HFF-Myc (cell line): ENCODE results near the gene TENM4.

ENCODE experiments used
- DNase-seq: peaks from one replicate; pipeline ENCODE4 v3.0.0-alpha.2; 2011; ENCODE audit warnings: low read depth; ENCODE audit errors: extremely low read depth
- H3K4me3 ChIP-seq: replicated peaks from 2 replicates; pipeline ENCODE4 v1.5.1; 2011; ENCODE audit warnings: low read depth, mild to moderate bottlenecking, control low read depth, low read length
- TF ChIP-seq, protein P1 (sequence below): IDR thresholded peaks from 2 replicates; pipeline ENCODE4 v1.5.1; 2012; ENCODE audit warnings: mild to moderate bottlenecking, low read depth, low read length, control low read depth; ENCODE audit errors: missing control alignments

The TENM4 gene

DNA sequence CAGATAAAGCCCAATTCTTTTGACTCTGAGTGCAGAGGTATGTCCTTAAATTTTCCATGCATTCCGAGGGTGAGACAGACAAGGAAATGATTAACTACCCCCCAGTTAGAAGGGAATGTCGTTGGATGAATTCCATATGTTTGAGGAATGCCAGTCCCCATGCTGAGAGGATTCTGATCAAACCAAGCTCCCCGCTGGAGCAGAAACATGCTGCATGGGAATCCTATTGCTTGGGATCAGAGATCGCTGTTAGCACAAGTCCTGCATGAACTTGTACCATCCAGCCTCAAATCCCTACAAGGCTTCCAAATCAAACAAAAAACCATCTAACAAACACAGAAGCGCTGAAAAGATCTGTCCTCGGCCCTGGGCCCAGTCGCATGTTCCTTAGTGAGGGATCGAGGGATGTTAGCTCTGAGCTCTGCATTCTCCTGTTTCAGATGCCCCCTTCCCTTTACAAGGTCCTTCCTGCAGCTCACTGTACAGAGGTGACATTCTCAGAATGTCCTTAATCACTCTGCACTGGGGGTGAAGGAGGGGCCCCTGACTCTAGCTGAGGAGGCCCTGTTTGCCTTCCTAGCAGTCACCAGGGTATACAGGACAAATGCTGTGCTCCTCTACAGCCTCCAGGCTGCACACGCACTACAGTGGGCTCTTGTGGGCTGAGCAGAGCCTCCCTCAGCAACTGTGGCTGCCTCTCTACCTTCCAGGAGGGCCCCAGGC lies 353.4 kb downstream of the TENM4 start:
- DNase-seq, result peak; percentile 91
- no peak overlapping the region for H3K4me3 ChIP-seq
- TF ChIP-seq, protein P1, sequence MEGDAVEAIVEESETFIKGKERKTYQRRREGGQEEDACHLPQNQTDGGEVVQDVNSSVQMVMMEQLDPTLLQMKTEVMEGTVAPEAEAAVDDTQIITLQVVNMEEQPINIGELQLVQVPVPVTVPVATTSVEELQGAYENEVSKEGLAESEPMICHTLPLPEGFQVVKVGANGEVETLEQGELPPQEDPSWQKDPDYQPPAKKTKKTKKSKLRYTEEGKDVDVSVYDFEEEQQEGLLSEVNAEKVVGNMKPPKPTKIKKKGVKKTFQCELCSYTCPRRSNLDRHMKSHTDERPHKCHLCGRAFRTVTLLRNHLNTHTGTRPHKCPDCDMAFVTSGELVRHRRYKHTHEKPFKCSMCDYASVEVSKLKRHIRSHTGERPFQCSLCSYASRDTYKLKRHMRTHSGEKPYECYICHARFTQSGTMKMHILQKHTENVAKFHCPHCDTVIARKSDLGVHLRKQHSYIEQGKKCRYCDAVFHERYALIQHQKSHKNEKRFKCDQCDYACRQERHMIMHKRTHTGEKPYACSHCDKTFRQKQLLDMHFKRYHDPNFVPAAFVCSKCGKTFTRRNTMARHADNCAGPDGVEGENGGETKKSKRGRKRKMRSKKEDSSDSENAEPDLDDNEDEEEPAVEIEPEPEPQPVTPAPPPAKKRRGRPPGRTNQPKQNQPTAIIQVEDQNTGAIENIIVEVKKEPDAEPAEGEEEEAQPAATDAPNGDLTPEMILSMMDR, result no peak

DNA sequence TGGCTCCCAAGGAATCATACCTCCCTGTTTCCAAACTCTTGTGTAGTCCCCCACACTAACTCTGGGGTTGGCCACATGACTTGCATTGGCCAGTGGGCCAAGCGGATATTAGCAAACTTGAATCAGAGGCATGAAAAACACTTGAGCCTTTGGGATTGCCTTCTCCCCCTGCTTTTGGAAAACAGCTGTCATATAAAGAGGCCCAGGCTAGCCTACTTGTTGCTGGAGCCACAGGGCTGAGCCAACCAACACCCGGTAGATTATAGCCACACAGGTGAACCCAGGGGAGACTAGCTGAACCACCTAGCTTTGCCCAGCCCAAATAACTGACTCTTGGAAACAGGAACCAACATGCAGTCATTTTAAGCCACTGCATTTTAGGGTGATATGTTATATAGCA lies 354.8 kb downstream of the TENM4 start:
- TF ChIP-seq, protein P1, result no peak
- H3K4me3 ChIP-seq, result no peak overlapping the region
- no peak for DNase-seq

DNA sequence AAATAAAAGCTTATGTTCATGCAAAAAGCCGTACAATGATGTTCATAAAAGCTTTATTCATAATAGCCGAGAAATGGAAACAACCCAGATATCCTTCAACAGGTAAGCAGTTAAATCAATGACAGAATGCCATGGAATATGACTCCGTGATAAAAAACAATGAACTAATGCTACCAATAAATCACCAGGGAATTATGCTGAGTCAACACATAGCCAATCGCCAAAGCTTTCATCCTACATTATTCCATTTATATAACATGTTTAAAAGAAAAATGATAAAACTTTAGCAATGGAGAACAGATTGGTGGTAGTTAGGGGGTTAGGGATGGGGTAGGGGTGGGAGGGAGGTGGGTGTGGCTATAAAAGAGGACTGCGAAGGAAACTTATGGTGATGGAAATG lies 356.4 kb downstream of the TENM4 start:
- TF ChIP-seq, protein P1, result no peak
- no peak overlapping the region for H3K4me3 ChIP-seq
- no peak for DNase-seq

DNA sequence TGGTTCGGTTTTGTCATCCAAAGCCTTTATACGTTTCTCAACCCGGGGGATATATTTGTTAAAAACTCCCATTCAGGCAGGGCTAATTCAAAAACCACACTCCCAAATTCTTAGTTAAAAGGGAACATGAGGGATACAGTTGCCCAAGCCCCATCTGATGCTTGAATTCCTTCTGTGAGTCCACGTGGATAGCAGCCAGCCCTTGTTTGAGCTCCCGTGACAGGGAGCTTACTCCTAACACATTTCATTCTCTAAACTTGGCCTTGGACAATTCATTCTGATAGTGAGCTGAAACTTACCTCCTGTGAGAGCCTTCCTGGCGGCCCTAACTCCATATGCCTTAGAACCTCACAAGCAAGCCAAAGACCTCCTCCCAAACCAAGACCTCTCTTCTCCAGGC lies 357.5 kb downstream of the TENM4 start:
- TF ChIP-seq, protein P1, result no peak
- H3K4me3 ChIP-seq, result no peak overlapping the region
- DNase-seq, result no peak

DNA sequence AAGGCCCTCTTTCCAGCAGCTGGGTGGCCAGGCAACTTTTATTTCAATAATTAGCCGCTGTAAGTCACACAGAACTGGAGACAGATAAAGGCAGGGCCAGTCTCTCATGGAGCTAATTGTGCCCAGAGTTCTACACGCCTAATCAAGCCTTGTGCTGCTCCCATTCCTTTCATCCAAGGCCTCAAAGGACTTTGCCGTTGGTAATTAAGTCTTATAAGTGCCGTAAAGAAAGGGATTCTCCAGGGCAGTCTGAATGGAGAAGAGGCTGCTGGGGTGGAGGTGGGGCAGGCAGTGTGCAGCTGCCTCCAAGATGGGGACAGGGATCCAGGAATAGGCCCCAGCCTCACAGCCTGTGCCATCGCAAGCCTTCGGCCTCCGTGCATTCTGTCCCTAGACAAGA lies 357.9 kb downstream of the TENM4 start:
- TF ChIP-seq, protein P1, result no peak
- no peak for DNase-seq
- H3K4me3 ChIP-seq, result no peak overlapping the region

DNA sequence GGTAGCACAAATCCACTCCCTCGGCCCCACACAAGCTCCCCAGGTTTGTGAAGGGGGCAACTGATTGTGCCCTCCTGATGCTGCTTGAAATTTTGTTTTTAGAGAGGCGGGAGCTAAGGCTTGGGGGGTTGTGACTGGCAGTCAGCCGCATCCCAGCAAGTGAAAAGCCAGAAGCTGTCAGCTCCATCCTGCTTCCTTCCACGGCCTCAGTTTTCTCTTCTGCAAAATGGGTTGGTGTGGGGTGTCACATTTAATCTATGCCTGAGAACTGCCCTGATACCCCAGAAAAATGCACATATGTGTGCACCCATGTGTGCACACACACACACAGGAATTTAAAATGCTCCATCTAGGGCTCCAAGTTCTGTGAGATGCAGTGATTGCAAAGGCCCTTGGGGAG lies 358.6 kb downstream of the TENM4 start:
- no peak for DNase-seq
- H3K4me3 ChIP-seq, result no peak overlapping the region
- TF ChIP-seq, protein P1, result no peak

DNA sequence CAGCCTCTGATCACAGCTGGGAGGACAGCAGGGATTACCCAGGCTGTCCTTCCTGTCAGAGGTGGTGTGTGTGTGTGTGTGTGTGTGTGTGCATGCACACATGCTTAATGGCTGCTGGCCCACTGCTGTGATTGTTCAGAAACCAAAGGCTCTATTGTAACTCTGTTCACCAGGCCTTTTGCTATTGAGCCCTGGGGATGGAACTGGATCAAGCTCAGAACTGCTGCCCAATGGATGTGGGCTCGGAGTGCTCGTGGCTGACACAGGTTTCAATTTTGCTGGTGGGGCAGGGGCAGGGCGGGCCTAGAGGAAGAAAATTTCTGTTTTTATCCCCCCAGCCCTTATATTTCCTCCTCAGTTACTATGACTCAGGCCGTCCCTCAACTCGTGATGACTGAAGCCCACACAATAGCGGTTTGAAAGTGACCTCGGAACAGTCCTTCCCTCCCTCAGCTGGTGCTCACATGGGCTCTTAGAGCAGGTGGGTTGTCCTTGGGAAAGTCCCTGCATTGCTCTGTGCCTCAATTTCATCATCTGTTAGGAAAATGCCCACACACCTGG lies 359.3 kb downstream of the TENM4 start:
- peak; percentile 52 for DNase-seq

More for the DNA sequence above, 359.3 kb downstream of the TENM4 start:
- TF ChIP-seq, protein P1, result no peak
- H3K4me3 ChIP-seq, result no peak overlapping the region
